Measurements from ENCODE around the gene WDR4. TPM values are rescaled to one million over a fixed set of nuclear protein-coding genes. Genes with fewer than 3 reads are reported as not detected.
"Not testable (repeated sequence)": the region's sequence is repeated elsewhere in the genome, so short reads cannot be mapped to it uniquely, and the experiment has no call there.

Gene WDR4
- polyA plus RNA-seq, 2 of the 4 experiments (the other 2 are of a cell fraction), result 25.2 to 35.0 TPM

DNA sequence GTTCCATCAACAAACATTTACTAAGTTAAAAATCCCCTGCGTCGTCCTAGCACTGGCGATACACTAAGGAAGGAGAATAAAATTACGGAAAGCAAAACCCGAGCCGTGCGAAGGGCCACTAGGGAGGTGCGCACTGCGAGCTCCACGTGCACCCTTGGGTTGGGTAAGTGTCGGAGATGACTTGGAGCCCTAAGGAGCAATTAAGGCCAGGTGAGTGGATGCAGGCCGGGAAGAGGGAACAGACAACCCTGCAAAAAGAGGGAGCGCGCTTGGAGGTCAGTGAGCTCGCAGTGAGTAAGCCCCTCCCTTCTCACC is 704 bp downstream of the WDR4 start:
- Histone ChIP-seq H3K4me2 (peak overlapping the region; percentile 86), H3K4me3 (peak overlapping the region; percentile 73), H3K9me3 (no peaks in the 10 kb centered on the region), H3K4me1 (peaks cover 10% of the 10 kb centered on the region; the same call in 1 of the 3 replicates), H3K27ac (peak overlapping the region; percentile 90 to 96)
- ATAC-seq, result peak; percentile 50 to 62; a peak in 5 of 6 replicates
- 0% methylated on average over 15 of the region's 15 CpGs for WGBS (ENCODE audit: missing lambda C conversion rate)
- CTCF ChIA-PET, result interaction anchor here (0.6 kb wide), 1 partner anchor 11 kb away, joined by 3 read pairs; no protein-coding TSS in a partner anchor
- no peak for TF ChIP-seq RNF2 (IDR thresholded peaks at IDR 0.05; ENCODE audit: borderline replicate concordance, low read depth)
- TF ChIP-seq, protein P1, sequence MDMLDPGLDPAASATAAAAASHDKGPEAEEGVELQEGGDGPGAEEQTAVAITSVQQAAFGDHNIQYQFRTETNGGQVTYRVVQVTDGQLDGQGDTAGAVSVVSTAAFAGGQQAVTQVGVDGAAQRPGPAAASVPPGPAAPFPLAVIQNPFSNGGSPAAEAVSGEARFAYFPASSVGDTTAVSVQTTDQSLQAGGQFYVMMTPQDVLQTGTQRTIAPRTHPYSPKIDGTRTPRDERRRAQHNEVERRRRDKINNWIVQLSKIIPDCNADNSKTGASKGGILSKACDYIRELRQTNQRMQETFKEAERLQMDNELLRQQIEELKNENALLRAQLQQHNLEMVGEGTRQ (IDR thresholded peaks at IDR 0.05), result no peak
- no peak for TF ChIP-seq EP300 (IDR thresholded peaks at IDR 0.05)
- no peak for TF ChIP-seq ZFP36 (IDR thresholded peaks at IDR 0.05; ENCODE audit: borderline replicate concordance, partially characterized antibody)
- TF ChIP-seq, protein P2, sequence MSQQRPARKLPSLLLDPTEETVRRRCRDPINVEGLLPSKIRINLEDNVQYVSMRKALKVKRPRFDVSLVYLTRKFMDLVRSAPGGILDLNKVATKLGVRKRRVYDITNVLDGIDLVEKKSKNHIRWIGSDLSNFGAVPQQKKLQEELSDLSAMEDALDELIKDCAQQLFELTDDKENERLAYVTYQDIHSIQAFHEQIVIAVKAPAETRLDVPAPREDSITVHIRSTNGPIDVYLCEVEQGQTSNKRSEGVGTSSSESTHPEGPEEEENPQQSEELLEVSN (IDR thresholded peaks at IDR 0.05; ENCODE audit: borderline replicate concordance, low read depth), result peak; percentile 52; the same call in 1 of the 2 replicates
- TF ChIP-seq JUNB (IDR thresholded peaks at IDR 0.05), result no peak
- TF ChIP-seq RAD21 (conservative IDR thresholded peaks at IDR 0.05 in 1 of 2, IDR thresholded peaks at IDR 0.05 in 1 of 2), result no peak
- no peak for TF ChIP-seq FOSL2 (IDR thresholded peaks at IDR 0.05)
- TF ChIP-seq FOSL2 (CRISPR knock-in tag; IDR thresholded peaks at IDR 0.05), result 0 out of 2 replicates have a peak, but pooled peaks have one; percentile 8
- TF ChIP-seq, protein P3, sequence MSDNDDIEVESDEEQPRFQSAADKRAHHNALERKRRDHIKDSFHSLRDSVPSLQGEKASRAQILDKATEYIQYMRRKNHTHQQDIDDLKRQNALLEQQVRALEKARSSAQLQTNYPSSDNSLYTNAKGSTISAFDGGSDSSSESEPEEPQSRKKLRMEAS (IDR thresholded peaks at IDR 0.05), result peak; percentile 50; the same call in 1 of the 2 replicates
- TF ChIP-seq CBX8 (IDR thresholded peaks at IDR 0.05), result no peak
- POLR2A ChIA-PET, result interaction anchor here (0.7 kb wide), 1 partner anchor 15 kb away, joined by 5 read pairs; the partner anchor contains the start of gene NDUFV3
- no peak for FAIRE-seq
- DNase-seq (ENCODE audit: low read depth in 1 of 2, low spot score in 1 of 2), result no peak

DNA sequence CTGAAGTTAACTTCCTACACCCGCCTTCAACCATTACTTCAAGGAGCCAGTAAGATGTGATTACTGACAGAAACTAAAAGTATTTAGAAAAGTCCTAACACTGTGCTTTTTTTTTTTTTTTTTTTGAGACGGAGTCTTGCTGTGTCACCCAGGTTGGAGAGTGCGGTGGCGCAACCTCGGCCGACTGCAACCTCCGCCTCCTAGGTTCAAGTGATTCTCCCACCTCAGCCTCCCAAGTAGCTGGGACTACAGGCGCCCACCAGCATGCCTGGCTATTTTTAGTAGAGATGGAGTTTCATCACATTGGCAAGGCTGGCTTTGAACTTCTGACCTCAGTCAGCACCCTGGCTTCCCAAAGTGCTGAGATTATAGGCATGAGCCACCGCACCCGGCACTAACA is 3.5 kb downstream of the WDR4 start:
- POLR2A ChIA-PET; H3K4me3 ChIP-seq; DNase-seq (ENCODE audit: low read depth in 1 of 2, low spot score in 1 of 2); H3K4me1 ChIP-seq; ATAC-seq; FAIRE-seq; H3K27ac ChIP-seq; H3K9me3 ChIP-seq; H3K4me2 ChIP-seq: not testable (repeated sequence)
- WGBS (ENCODE audit: missing lambda C conversion rate), result 94% methylated on average over 10 of the region's 10 CpGs
- CTCF ChIA-PET, result interaction anchor here (0.6 kb wide), 1 partner anchor 248 kb away, joined by 3 read pairs; no protein-coding TSS in a partner anchor

DNA sequence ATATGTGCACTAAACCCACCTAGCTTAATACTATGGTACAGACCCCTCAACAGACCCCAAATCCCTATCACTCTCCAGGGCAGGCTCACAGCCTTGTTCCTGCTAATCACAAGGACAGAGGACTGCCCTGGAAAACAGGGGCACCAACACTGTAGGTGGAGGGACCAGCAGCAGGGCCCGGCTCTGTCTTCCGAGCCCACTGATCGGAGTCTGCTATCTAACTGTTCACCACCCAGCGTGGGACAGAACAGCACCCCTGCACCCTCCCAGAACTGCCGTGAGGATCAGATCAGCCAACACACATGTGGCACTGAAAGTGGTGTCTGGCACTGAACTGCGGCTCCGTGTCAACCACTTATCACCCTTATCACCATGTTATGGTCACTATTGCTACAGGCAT is 6.2 kb downstream of the WDR4 start:
- FAIRE-seq (no peak), ATAC-seq (no peak), DNase-seq (ENCODE audit: low read depth in 1 of 2, low spot score in 1 of 2) (no peak)
- WGBS (ENCODE audit: missing lambda C conversion rate), result 100% methylated on average over 3 of the region's 7 CpGs
- Histone ChIP-seq H3K9me3 (no peaks in the 10 kb centered on the region), H3K4me3 (no peak overlapping the region), H3K4me2 (no peak overlapping the region), H3K4me1 (peaks cover 9% of the 10 kb centered on the region; the same call in 1 of the 3 replicates), H3K27ac (no peak overlapping the region)
- ChIA-PET POLR2A (no interaction called here), CTCF (no interaction called here)
- TF ChIP-seq, protein P4, sequence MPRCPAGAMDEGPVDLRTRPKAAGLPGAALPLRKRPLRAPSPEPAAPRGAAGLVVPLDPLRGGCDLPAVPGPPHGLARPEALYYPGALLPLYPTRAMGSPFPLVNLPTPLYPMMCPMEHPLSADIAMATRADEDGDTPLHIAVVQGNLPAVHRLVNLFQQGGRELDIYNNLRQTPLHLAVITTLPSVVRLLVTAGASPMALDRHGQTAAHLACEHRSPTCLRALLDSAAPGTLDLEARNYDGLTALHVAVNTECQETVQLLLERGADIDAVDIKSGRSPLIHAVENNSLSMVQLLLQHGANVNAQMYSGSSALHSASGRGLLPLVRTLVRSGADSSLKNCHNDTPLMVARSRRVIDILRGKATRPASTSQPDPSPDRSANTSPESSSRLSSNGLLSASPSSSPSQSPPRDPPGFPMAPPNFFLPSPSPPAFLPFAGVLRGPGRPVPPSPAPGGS (IDR thresholded peaks at IDR 0.05), result no peak
- TF ChIP-seq ESRRA (IDR thresholded peaks at IDR 0.05; ENCODE audit: borderline replicate concordance, low read length) (no peak), BHLHE40 (IDR thresholded peaks at IDR 0.05; ENCODE audit: low read depth, low read length) (no peak), FOSB (CRISPR knock-in tag; IDR thresholded peaks at IDR 0.05) (no peak), SREBF2 (IDR thresholded peaks at IDR 0.05) (no peak), RNF2 (IDR thresholded peaks at IDR 0.05; ENCODE audit: borderline replicate concordance, low read depth) (no peak), FOSL2 (IDR thresholded peaks at IDR 0.05) (no peak), FOSL2 (CRISPR knock-in tag; IDR thresholded peaks at IDR 0.05) (no peak), ZFP36 (IDR thresholded peaks at IDR 0.05; ENCODE audit: borderline replicate concordance, partially characterized antibody) (no peak), JUNB (IDR thresholded peaks at IDR 0.05) (no peak)
- TF ChIP-seq, protein P2 (IDR thresholded peaks at IDR 0.05; ENCODE audit: borderline replicate concordance, low read depth), result no peak
- TF ChIP-seq, protein P3 (IDR thresholded peaks at IDR 0.05), result no peak
- TF ChIP-seq, protein P5, sequence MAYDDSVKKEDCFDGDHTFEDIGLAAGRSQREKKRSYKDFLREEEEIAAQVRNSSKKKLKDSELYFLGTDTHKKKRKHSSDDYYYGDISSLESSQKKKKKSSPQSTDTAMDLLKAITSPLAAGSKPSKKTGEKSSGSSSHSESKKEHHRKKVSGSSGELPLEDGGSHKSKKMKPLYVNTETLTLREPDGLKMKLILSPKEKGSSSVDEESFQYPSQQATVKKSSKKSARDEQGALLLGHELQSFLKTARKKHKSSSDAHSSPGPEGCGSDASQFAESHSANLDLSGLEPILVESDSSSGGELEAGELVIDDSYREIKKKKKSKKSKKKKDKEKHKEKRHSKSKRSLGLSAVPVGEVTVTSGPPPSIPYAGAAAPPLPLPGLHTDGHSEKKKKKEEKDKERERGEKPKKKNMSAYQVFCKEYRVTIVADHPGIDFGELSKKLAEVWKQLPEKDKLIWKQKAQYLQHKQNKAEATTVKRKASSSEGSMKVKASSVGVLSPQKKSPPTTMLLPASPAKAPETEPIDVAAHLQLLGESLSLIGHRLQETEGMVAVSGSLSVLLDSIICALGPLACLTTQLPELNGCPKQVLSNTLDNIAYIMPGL (CRISPR knock-in tag; IDR thresholded peaks at IDR 0.05; ENCODE audit: borderline replicate concordance), result no peak

Measured in A549 (cell line).